Brain microvascular endothelial cell (primary cell): ENCODE results near the gene KRTAP3-1.
"Not testable (repeated sequence)": the region's sequence is repeated elsewhere in the genome, so short reads cannot be mapped to it uniquely, and the experiment has no call there.

Source experiments
- DNase-seq: peaks from one replicate; pipeline ENCODE4 v3.0.0-alpha.2; 2020
- H3K27ac ChIP-seq: fragments of 250-450 bp; sonication (Bioruptor Pico); 2 replicates; pipeline ENCODE4 v1.5.1; 2020; ENCODE audit warnings: mild to moderate bottlenecking, moderate library complexity
- H3K27me3 ChIP-seq: fragments of 250-450 bp; sonication (Bioruptor Pico); replicated peaks from 2 replicates; pipeline ENCODE4 v1.5.1; 2020; ENCODE audit warnings: mild to moderate bottlenecking
- H3K36me3 ChIP-seq: fragments of 250-450 bp; sonication (Bioruptor Pico); replicated peaks from 2 replicates; pipeline ENCODE4 v1.5.1; 2020; ENCODE audit warnings: mild to moderate bottlenecking
- H3K4me3 ChIP-seq: 2 replicates; pipeline ENCODE4 v1.5.1; 2011; ENCODE audit warnings: low read depth, mild to moderate bottlenecking, control low read depth, low read length, moderate library complexity
- in situ Hi-C: cut with HindIII; loops from 2 replicates; pipeline ENCODE4 v1.10.0; 2017; ENCODE audit warnings: low sequenced_read_pairs, low pct_ligation_motif_present
- TF ChIP-seq, protein P1 (sequence below): IDR thresholded peaks from 2 replicates; pipeline ENCODE4 v1.5.1; 2011; ENCODE audit warnings: low read depth, mild to moderate bottlenecking, moderate library complexity, low read length, control low read depth, inconsistent platforms; ENCODE audit errors: missing control alignments

KRTAP3-1 gene

DNA sequence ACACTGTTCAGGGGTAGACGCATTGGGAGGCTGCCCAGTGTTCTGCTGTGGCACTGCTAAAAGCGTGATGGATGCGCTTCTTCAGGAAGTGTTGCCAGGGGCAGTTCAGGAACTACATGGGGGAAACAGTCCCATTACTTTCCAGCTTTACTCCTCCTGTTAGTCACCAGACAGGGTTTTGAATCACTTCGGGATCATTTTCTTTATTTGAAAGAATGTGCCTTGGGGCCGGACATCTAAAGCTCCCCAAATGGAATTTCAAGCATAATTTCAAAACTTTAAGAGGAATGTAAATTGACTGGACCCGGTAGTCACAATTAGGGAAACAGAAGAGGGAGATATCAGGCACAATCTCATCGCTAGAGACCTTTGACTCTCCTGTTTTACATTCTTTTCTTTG lies 39.5 kb upstream of the KRTAP3-1 start:
- Histone ChIP-seq H3K36me3 (no peaks in the 10 kb centered on the region), H3K4me3 (no peak overlapping the region), H3K27me3 (no peaks in the 10 kb centered on the region), H3K27ac (peak overlapping the region; percentile 78)
- peak; percentile 45 for DNase-seq
- in situ Hi-C loops, result no loop called here
- TF ChIP-seq, protein P1, sequence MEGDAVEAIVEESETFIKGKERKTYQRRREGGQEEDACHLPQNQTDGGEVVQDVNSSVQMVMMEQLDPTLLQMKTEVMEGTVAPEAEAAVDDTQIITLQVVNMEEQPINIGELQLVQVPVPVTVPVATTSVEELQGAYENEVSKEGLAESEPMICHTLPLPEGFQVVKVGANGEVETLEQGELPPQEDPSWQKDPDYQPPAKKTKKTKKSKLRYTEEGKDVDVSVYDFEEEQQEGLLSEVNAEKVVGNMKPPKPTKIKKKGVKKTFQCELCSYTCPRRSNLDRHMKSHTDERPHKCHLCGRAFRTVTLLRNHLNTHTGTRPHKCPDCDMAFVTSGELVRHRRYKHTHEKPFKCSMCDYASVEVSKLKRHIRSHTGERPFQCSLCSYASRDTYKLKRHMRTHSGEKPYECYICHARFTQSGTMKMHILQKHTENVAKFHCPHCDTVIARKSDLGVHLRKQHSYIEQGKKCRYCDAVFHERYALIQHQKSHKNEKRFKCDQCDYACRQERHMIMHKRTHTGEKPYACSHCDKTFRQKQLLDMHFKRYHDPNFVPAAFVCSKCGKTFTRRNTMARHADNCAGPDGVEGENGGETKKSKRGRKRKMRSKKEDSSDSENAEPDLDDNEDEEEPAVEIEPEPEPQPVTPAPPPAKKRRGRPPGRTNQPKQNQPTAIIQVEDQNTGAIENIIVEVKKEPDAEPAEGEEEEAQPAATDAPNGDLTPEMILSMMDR, result no peak

DNA sequence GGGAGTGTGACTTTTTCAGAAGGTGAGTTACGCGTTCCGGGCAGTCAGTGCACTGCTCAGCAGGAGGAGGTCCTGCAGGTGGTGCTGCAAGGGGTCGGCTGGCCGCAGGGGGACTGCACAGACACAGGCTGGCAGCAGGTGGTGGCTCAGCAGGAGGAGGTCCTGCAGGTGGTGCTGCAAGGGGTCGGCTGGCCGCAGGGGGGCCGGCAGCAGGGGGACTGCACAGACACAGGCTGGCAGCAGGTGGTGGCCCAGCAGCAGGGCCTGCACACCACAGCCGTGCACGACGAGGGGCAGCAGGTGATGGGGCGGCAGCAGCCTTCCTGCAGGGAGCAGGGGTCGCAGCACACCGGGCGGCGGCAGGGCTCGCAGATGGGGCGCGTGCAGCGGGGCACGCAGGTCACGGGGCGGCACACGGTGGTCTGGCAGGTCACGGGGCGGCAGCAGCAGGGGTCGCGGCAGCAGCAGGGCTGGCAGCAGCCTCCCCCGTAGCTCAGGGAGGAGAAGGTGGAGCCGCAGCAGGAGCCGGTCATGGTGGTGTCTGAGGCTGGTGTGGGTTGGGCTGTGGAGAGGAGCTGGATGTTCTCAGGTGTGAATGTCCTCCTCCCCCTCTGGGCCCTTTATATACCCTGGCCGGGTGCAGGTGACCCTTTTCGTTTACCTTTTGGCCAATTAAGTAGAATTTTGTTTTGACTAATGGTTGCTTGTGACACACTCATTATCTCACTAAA lies 38.0 kb upstream of the KRTAP3-1 start, which contains the start of gene KRTAP2-1:
Gene KRTAP2-1 (minus strand): TSS at position 582 of the 731 bp plus-strand sequence. CDS start 49 bp downstream, at position 533.
- H3K4me3 ChIP-seq, H3K27me3 ChIP-seq, DNase-seq, H3K36me3 ChIP-seq, in situ Hi-C loops: not testable (repeated sequence)
- peak within 1 kb of the TSS; percentile 78 for H3K27ac ChIP-seq

DNA sequence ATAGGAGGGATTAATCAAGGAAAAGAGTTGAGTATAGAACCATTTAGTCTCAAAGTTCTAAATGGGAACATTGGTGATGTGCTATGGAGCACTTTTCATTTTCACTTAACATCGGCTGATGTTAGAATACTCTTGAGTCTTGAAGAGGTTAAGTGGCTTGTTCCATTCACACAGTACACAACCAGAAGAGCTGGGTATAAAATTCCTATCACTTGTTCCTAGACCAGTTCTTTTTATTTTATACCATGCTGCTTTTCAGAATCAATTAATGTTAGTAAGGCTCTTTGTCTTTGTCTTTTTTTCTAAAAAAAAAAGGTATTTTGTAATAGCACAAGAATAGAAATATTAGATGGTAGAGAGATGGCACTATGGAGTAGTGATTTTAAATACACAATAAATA lies 34.0 kb upstream of the KRTAP3-1 start:
- in situ Hi-C loops, result no loop called here
- Histone ChIP-seq H3K36me3 (no peaks in the 10 kb centered on the region), H3K27me3 (no peaks in the 10 kb centered on the region), H3K27ac (no peak overlapping the region), H3K4me3 (no peak overlapping the region)
- TF ChIP-seq, protein P1, result no peak
- DNase-seq, result no peak

DNA sequence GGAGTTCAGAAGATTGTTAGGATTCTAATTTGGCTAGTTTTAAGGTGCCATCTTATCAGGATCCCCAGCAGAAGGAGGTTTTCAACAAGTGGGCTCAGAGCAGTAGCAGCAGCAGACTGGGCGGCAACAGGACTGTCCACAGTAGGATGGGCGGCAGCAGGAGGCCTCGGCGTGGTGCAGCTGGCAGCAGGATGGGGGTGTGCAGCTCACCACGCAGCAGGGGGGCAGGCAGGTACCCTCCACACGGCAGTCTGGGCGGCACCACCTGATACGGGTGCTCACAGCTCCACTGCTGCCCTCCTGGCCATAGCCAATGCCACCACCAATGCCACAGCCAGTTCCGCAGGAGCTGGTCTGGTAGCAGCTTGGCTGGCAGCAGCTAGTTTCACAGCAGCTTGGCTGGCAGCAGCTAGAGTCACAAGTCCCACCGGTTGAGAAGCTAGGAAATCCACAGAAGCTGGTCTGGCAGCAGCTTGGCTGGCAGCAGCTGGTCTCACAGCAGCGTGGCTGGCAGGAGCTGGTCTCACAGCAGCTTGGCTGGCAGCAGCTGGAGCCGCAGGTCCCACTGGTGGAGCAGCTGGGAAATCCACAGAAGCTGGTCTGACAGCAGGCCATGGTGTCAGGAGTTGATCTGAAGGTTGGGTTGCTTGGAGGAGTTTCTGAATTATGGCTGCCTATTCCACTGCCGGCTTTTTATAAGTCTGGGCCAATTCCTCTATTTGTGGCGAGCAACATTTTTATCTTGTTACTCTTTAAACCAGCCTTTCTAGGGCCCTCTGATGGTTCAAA lies 32.0 kb upstream of the KRTAP3-1 start, which contains the start of gene KRTAP1-1:
Gene KRTAP1-1 (minus strand): TSS at position 668 of the 789 bp plus-strand sequence. CDS start 53 bp downstream, at position 615.
- H3K27me3 ChIP-seq, H3K36me3 ChIP-seq, H3K27ac ChIP-seq, DNase-seq, in situ Hi-C loops, H3K4me3 ChIP-seq: not testable (repeated sequence)

DNA sequence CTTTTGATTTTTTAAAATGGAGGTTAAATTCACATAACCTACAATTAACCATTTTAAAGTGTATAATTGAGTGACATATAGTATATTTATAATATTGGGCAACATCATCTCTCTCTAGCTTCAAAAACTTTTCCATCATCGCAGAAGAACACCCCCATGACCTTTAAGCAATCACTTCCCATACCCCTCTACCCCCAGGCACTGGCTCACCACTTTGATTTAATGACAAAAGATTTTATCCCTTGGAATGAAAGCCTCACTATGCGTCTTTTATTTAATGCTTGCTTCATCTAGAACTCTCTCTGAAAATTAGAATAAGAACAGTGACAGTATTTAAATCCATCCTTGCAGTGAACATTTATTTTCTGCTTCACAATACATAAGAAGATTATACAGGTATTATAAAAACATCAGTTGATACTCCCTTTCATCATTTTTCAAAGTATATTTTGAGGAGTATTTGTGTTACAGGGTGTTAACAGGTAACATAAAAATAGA lies 29.0 kb upstream of the KRTAP3-1 start:
- no peak for DNase-seq
- Histone ChIP-seq H3K36me3 (no peaks in the 10 kb centered on the region), H3K4me3 (no peak overlapping the region), H3K27me3 (no peaks in the 10 kb centered on the region), H3K27ac (no peak overlapping the region)
- TF ChIP-seq, protein P1, result no peak
- in situ Hi-C loops, result no loop called here

DNA sequence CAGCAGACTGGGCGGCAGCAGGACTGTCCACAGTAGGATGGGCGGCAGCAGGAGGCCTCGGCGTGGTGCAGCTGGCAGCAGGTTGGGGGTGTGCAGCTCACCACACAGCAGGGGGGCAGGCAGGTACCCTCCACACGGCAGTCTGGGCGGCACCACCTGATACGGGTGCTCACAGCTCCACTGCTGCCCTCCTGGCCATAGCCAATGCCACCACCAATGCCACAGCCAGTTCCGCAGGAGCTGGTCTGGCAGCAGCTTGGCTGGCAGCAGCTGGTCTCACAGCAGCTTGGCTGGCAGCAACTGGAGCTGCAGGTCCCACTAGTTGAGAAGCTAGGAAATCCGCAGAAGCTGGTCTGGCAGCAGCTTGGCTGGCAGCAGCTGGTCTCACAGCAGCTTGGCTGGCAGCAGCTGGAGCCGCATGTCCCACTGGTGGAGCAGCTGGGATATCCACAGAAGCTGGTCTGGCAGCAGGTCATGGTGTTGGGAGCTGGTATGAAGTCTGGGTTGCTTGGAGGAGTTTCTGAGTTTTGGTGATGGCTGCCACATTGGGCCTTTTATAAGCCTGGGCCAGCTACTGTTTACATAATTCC lies 25.5 kb upstream of the KRTAP3-1 start, which contains the start of gene KRTAP1-3:
Gene KRTAP1-3 (minus strand): TSS at position 529 of the 590 bp plus-strand sequence. CDS start 53 bp downstream, at position 476.
- H3K27me3 ChIP-seq, H3K4me3 ChIP-seq, H3K36me3 ChIP-seq, H3K27ac ChIP-seq, in situ Hi-C loops, DNase-seq: not testable (repeated sequence)
